ENCODE results near the gene DEGS1.
A peak's percentile ranks its signal among the peaks of the same experiment; 100 is the strongest.

The DEGS1 gene

DNA sequence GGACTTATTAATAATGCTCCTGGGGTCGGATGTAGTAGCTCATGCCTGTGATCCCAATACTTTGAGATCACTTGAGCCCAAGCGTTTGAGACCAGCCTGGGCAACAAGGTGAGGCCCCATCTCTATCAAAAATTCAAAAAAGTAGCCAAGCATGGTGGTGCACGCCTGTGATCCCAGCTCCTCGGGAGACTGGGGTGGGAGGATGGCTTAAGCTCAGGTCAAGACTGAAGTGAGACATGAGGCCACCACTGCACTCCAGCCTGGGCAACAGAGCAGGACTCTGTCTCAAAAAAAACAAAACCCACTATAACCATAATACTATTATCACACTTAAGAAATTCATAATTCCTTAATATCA is 1.6 kb upstream of the DEGS1 start:
- H3K36me3 ChIP-seq (ENCODE audit: control insufficient read depth in 1 of 2, insufficient read depth in 2 of 2, low read length in 2 of 2): peaks cover 0 to 5% of the 10 kb centered on the region in 2 donors
- no peak overlapping the region for H3K4me3 ChIP-seq (ENCODE audit: low read depth in 1 of 2, low read length in 2 of 2)
- no peaks in the 10 kb centered on the region for H3K9me3 ChIP-seq (ENCODE audit: control insufficient read depth in 1 of 2, low read length in 2 of 2)
- H3K27ac ChIP-seq (ENCODE audit: low read length): no peak overlapping the region
- H3K4me1 ChIP-seq (ENCODE audit: control insufficient read depth in 1 of 2, insufficient read depth in 2 of 2, low read length in 2 of 2): peaks cover 0 to 28% of the 10 kb centered on the region in 2 donors
- H3K27me3 ChIP-seq (ENCODE audit: low read depth, low read length): no peaks in the 10 kb centered on the region

- Histone ChIP-seq H3K4me3 (ENCODE audit: low read depth in 1 of 2, low read length in 2 of 2) (peak overlapping the region; percentile 73 to 92), H3K36me3 (ENCODE audit: control insufficient read depth in 1 of 2, insufficient read depth in 2 of 2, low read length in 2 of 2) (peaks cover 0 to 5% of the 10 kb centered on the region in 2 donors), H3K4me1 (ENCODE audit: control insufficient read depth in 1 of 2, insufficient read depth in 2 of 2, low read length in 2 of 2) (peaks cover 0 to 28% of the 10 kb centered on the region in 2 donors), H3K27me3 (ENCODE audit: low read depth, low read length) (no peaks in the 10 kb centered on the region), H3K27ac (ENCODE audit: low read length) (peak overlapping the region; percentile 92), H3K9me3 (ENCODE audit: control insufficient read depth in 1 of 2, low read length in 2 of 2) (no peaks in the 10 kb centered on the region)
Measured at GRCh38 chr1:224182057-224182865, 779 bp upstream of the DEGS1 start.

DNA sequence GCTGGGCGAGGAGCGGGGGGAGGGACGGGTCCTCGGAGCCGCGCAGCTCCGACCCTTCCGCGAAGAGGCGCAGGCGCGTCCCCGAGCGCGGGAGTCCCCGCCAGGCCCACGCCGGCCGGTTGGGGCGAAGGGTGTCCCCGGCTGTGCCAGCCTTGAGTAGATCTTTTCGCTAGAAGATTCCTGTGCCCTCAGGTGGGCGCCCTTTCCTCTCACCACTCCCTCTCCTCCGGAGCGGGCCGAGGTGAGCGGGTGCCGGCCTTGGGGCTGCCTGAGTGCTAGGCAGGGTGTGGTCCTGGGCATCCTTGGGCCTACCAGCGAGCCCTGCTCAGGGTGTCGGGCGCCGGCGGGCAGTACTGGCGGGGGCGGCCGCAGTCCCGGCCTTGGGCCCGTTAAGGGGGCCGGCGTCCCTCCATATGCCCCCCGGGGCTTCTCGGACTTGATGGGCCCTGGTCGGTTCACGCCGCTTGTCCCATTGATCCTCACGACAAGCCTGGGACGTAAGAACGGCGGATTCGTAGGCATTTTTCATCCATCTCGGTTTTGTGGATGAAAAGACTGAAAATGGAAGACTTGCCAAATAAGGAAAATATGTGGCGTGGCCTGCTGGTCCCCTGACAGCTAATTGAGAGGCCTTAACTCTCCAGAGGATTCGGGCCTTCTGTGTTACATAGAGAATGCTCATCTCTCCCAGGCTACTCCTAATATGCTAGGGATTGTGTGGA is 712 bp downstream of the DEGS1 start:
- Histone ChIP-seq H3K36me3 (ENCODE audit: control insufficient read depth in 1 of 2, insufficient read depth in 2 of 2, low read length in 2 of 2) (peaks cover 0 to 5% of the 10 kb centered on the region in 2 donors), H3K27me3 (ENCODE audit: low read depth, low read length) (no peaks in the 10 kb centered on the region), H3K4me1 (ENCODE audit: control insufficient read depth in 1 of 2, insufficient read depth in 2 of 2, low read length in 2 of 2) (peaks cover 0 to 28% of the 10 kb centered on the region in 2 donors)

DNA sequence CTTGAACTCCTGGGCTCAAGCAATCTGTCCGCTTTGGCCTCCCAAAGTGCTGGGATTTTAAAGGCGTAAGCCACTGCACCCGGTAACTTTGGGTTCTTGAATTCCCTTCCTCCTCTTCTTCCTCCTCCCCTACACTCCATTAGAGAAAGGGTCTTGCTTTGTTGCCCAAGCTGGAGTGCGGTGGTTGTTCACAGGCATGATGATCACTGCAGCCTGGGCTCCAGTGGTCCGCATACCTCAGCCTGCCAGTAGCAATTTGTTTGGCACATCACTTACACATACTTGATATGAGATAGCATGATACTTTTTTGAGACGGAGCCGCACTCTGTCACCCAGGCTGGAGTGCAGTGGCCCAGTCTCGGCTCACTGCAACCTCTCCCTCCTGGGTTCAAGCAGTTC is 2.2 kb downstream of the DEGS1 start:
- no peaks in the 10 kb centered on the region for H3K27me3 ChIP-seq (ENCODE audit: low read depth, low read length)
- H3K9me3 ChIP-seq (ENCODE audit: control insufficient read depth in 1 of 2, low read length in 2 of 2): no peaks in the 10 kb centered on the region
- peaks cover 0 to 28% of the 10 kb centered on the region in 2 donors for H3K4me1 ChIP-seq (ENCODE audit: control insufficient read depth in 1 of 2, insufficient read depth in 2 of 2, low read length in 2 of 2)
- no peak overlapping the region for H3K4me3 ChIP-seq (ENCODE audit: low read depth in 1 of 2, low read length in 2 of 2)
- no peak overlapping the region for H3K27ac ChIP-seq (ENCODE audit: low read length)
- peaks cover 0 to 5% of the 10 kb centered on the region in 2 donors for H3K36me3 ChIP-seq (ENCODE audit: control insufficient read depth in 1 of 2, insufficient read depth in 2 of 2, low read length in 2 of 2)

More for the DNA sequence above, 712 bp downstream of the DEGS1 start:
- peak overlapping the region; percentile 90 for H3K27ac ChIP-seq (ENCODE audit: low read length)
- H3K9me3 ChIP-seq (ENCODE audit: control insufficient read depth in 1 of 2, low read length in 2 of 2): no peaks in the 10 kb centered on the region
- peak overlapping the region; percentile 76 to 92 for H3K4me3 ChIP-seq (ENCODE audit: low read depth in 1 of 2, low read length in 2 of 2)

DNA sequence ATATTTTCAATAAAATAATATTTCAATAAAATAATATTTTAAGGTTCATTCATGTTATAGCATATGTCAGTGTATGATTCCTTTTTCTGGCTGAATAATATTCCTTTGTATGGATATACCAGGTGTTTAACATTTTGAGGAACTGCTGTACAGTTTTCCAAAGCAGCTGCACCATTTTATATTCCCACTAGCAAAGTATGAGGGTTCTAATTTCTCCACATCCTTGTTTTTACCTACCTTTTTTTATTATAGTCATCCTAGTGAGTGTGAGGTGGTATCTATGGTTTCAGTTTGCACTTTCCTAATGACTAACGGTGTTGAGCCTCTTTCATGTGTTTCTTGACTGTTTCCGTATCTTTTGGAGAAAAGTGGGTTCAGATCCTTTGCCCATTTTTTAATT is 5.2 kb downstream of the DEGS1 start:
- Histone ChIP-seq H3K27ac (ENCODE audit: low read length) (no peak overlapping the region), H3K4me3 (ENCODE audit: low read depth in 1 of 2, low read length in 2 of 2) (no peak overlapping the region), H3K36me3 (ENCODE audit: control insufficient read depth in 1 of 2, insufficient read depth in 2 of 2, low read length in 2 of 2) (peaks cover 11 to 12% of the 10 kb centered on the region in 2 donors), H3K4me1 (ENCODE audit: control insufficient read depth in 1 of 2, insufficient read depth in 2 of 2, low read length in 2 of 2) (peaks cover 0 to 20% of the 10 kb centered on the region in 2 donors), H3K9me3 (ENCODE audit: control insufficient read depth in 1 of 2, low read length in 2 of 2) (no peaks in the 10 kb centered on the region), H3K27me3 (ENCODE audit: low read depth, low read length) (no peaks in the 10 kb centered on the region)

GRCh38 chr1:224189561-224189960 is 6.5 kb downstream of the DEGS1 start:
- no peak overlapping the region for H3K4me3 ChIP-seq (ENCODE audit: low read depth in 1 of 2, low read length in 2 of 2)

DNA sequence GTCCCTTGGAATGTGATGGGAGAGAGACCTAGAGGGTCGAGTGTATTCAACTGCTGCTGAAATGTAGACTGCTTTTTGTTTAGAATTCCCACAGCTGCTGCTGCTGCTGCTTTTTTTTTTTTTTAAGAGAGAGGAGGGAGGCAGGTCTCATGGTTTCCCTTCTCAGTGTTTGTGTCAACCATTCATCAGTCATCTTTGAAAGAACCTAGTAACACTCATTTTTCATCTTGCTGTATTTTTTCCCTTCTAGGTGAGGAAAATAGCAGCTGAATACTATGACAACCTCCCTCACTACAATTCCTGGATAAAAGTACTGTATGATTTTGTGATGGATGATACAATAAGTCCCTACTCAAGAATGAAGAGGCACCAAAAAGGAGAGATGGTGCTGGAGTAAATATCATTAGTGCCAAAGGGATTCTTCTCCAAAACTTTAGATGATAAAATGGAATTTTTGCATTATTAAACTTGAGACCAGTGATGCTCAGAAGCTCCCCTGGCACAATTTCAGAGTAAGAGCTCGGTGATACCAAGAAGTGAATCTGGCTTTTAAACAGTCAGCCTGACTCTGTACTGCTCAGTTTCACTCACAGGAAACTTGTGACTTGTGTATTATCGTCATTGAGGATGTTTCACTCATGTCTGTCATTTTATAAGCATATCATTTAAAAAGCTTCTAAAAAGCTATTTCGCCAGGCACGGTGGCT is 9.2 kb downstream of the DEGS1 start:
- Histone ChIP-seq H3K27me3 (ENCODE audit: low read depth, low read length) (no peaks in the 10 kb centered on the region), H3K4me1 (ENCODE audit: control insufficient read depth in 1 of 2, insufficient read depth in 2 of 2, low read length in 2 of 2) (peaks cover 0 to 5% of the 10 kb centered on the region in 2 donors), H3K27ac (ENCODE audit: low read length) (no peak overlapping the region), H3K36me3 (ENCODE audit: control insufficient read depth in 1 of 2, insufficient read depth in 2 of 2, low read length in 2 of 2) (peaks cover 16 to 17% of the 10 kb centered on the region in 2 donors), H3K9me3 (ENCODE audit: control insufficient read depth in 1 of 2, low read length in 2 of 2) (no peaks in the 10 kb centered on the region), H3K4me3 (ENCODE audit: low read depth in 1 of 2, low read length in 2 of 2) (no peak overlapping the region)

More at GRCh38 chr1:224189561-224189960, 6.5 kb downstream of the DEGS1 start:
- H3K27me3 ChIP-seq (ENCODE audit: low read depth, low read length): no peaks in the 10 kb centered on the region
- peaks cover 16 to 17% of the 10 kb centered on the region in 2 donors for H3K36me3 ChIP-seq (ENCODE audit: control insufficient read depth in 1 of 2, insufficient read depth in 2 of 2, low read length in 2 of 2)
- peaks cover 0 to 17% of the 10 kb centered on the region in 2 donors for H3K4me1 ChIP-seq (ENCODE audit: control insufficient read depth in 1 of 2, insufficient read depth in 2 of 2, low read length in 2 of 2)
- H3K27ac ChIP-seq (ENCODE audit: low read length): no peak overlapping the region
- no peaks in the 10 kb centered on the region for H3K9me3 ChIP-seq (ENCODE audit: control insufficient read depth in 1 of 2, low read length in 2 of 2)

DNA sequence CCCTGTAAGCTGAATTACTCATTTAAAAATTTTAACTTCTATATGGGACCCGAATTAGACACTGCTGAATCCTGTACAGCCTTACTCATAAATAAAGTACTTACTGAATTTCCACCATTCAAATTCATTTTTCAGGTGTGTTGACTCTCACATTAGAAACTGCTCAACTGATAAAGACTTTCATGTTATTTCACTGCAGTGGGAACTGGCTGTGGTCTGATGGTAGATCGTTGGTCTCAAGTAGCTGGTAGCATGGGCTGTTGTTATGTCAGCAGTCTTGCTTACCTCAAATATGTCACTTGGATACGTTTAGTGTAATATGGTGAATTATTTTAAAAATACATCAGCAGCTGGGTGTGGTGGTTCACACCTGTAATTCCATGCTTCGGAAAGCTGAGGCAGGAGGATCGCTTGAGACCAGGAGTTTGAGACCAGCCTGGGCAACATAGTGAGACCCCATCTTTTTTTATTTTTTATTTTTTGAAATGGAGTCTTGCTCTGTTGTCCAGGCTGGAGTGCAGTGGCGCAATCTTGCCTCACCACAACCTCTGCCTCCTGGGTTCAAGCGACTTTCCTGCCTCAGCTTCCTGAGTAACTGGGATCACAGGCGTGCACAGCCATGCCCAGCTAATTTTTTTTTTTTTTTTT is 10.4 kb downstream of the DEGS1 start:
- no peaks in the 10 kb centered on the region for H3K27me3 ChIP-seq (ENCODE audit: low read depth, low read length)

GRCh38 chr1:224196813-224197600 is 14.0 kb downstream of the DEGS1 start:
- H3K27me3 ChIP-seq (ENCODE audit: low read depth, low read length): no peaks in the 10 kb centered on the region
- H3K4me3 ChIP-seq (ENCODE audit: low read depth in 1 of 2, low read length in 2 of 2): no peak overlapping the region
- H3K9me3 ChIP-seq (ENCODE audit: control insufficient read depth in 1 of 2, low read length in 2 of 2): no peaks in the 10 kb centered on the region
- no peak overlapping the region for H3K27ac ChIP-seq (ENCODE audit: low read length)
- peaks cover 14 to 15% of the 10 kb centered on the region in 2 donors for H3K36me3 ChIP-seq (ENCODE audit: control insufficient read depth in 1 of 2, insufficient read depth in 2 of 2, low read length in 2 of 2)
- H3K4me1 ChIP-seq (ENCODE audit: control insufficient read depth in 1 of 2, insufficient read depth in 2 of 2, low read length in 2 of 2): peaks cover 0 to 5% of the 10 kb centered on the region in 2 donors

More for the DNA sequence above, 10.4 kb downstream of the DEGS1 start:
- Histone ChIP-seq H3K4me3 (ENCODE audit: low read depth in 1 of 2, low read length in 2 of 2) (no peak overlapping the region), H3K36me3 (ENCODE audit: control insufficient read depth in 1 of 2, insufficient read depth in 2 of 2, low read length in 2 of 2) (peaks cover 16 to 17% of the 10 kb centered on the region in 2 donors), H3K4me1 (ENCODE audit: control insufficient read depth in 1 of 2, insufficient read depth in 2 of 2, low read length in 2 of 2) (peaks cover 0 to 5% of the 10 kb centered on the region in 2 donors), H3K27ac (ENCODE audit: low read length) (no peak overlapping the region), H3K9me3 (ENCODE audit: control insufficient read depth in 1 of 2, low read length in 2 of 2) (no peaks in the 10 kb centered on the region)

GRCh38 chr1:224198572-224198971 is 15.5 kb downstream of the DEGS1 start:
- Histone ChIP-seq H3K9me3 (ENCODE audit: control insufficient read depth in 1 of 2, low read length in 2 of 2) (no peaks in the 10 kb centered on the region), H3K27ac (ENCODE audit: low read length) (no peak overlapping the region), H3K27me3 (ENCODE audit: low read depth, low read length) (no peaks in the 10 kb centered on the region), H3K4me1 (ENCODE audit: control insufficient read depth in 1 of 2, insufficient read depth in 2 of 2, low read length in 2 of 2) (peaks cover 0 to 6% of the 10 kb centered on the region in 2 donors), H3K36me3 (ENCODE audit: control insufficient read depth in 1 of 2, insufficient read depth in 2 of 2, low read length in 2 of 2) (peaks cover 4 to 7% of the 10 kb centered on the region in 2 donors), H3K4me3 (ENCODE audit: low read depth in 1 of 2, low read length in 2 of 2) (no peak overlapping the region)
